Stimulated activated CD4-positive, alpha-beta T cell treated with anti-CD3 and anti-CD28 coated beads, Interleukin-1b, Interleukin-23, amount 100 ng/mL, for 1 hour (primary cell): ENCODE results near the gene SPRYD7.
"Not testable (repeated sequence)": the region's sequence is repeated elsewhere in the genome, so short reads cannot be mapped to it uniquely, and the experiment has no call there.

ENCODE experiments used
- DNase-seq, 2 donors: peaks; one replicate each; pipeline ENCODE4 v3.0.0-alpha.2; 2020; ENCODE audit warnings: low read depth in 2 of 2

Gene SPRYD7, protein sequence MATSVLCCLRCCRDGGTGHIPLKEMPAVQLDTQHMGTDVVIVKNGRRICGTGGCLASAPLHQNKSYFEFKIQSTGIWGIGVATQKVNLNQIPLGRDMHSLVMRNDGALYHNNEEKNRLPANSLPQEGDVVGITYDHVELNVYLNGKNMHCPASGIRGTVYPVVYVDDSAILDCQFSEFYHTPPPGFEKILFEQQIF

DNA sequence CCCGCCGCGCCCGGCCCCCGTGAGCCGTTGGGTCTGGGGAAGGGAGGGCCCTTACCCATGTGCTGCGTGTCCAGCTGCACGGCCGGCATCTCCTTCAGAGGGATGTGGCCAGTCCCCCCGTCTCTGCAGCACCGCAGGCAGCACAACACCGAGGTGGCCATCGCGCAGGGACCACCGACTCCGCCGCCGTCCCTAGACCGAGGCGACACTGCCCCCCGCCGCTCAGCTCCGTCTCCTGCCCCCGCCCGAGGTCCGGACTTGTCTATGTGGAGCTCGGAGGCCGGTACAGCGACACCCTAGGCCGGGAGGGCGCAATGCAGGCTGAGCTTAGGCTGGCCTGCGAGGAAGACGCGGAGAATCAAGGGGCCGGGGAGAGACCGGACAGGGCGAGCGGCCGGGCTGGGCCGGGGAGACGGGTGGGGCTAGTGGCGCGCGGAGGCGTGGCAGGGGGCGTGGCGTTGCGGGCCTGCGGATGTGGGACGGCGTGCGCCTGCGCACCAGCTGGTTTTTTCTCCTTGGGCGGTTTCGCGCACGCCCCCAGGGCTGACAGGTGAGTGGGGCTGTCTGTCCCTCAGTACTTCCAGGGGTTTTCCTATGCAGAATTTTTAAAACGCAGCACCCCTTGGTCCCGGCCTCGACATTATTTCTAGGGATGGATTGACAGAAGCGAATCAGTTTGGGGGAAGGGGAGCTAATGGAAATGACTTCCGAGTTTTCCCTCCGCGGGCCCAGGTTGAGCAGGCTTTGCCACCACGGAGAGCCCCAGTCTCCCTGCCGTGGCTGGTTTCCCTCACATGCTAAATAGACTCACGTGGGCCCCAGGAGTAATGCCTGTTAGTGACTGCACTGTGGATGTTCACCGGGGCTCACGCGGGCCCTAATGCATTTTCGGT lies at the start of gene SPRYD7:
TSS of gene SPRYD7 (minus strand) at position 266 of the 893 bp plus-strand sequence. CDS start at position 161, 105 bp downstream.
- peak; percentile 84 to 92 for DNase-seq

DNA sequence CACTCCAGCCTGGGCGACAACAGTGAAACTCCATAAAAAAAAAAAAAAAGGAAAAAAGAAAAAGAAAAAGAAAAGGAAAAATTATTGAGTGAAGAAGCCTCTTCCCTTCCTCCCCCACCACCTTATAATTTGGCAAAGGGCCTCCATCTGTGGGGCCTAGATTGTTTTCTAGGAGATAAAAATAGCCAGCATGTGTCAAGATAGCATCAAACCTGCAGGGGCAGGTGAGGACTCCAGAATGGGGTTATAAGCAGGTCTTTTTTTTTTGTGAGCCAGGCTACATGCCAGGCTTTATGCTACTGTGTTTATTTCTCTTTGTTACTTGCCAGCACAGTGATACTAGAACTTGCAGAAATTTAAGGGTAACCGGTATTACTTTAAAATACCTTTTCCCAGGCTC lies 49.0 kb upstream of the SPRYD7 start:
- DNase-seq = no peak

DNA sequence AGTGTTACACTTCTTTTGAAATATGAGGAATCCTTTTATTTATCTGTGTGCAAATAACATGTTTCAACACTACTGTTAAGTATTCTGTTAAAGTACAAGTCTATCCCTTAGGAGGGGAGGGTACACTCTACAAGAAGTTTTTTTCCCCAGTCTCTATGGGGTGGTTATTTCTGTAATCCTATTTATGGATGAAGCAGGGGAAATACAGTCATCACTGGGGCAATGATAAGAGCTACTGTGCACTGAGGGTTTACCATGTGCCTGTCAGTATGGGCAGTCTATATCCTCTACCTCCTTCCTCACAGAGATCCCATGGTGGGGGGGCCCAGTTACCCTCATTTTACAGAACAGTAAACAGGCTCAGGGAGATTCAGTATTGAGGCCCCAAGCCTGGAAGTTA lies 44.1 kb upstream of the SPRYD7 start:
- DNase-seq = no peak

DNA sequence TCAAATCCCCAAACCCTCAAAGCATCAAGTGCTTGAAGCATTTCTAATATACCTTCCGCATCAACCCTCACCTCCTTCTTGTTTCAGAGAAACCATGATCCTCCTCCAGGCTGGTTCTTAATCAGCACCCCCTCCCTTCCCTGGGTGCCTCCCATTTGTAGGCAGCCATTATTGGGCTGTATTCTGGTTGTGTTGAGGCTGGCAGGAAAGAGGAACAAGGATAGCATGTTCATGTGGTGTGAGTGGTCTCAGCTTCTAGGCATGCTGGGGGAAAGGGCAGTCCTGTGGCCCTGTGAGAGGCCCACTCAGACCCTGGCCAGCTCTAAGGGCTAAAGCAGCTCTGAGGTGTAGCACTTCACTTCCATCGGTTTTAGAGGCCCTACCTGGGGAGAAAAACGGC lies 41.9 kb upstream of the SPRYD7 start:
- DNase-seq = no peak

DNA sequence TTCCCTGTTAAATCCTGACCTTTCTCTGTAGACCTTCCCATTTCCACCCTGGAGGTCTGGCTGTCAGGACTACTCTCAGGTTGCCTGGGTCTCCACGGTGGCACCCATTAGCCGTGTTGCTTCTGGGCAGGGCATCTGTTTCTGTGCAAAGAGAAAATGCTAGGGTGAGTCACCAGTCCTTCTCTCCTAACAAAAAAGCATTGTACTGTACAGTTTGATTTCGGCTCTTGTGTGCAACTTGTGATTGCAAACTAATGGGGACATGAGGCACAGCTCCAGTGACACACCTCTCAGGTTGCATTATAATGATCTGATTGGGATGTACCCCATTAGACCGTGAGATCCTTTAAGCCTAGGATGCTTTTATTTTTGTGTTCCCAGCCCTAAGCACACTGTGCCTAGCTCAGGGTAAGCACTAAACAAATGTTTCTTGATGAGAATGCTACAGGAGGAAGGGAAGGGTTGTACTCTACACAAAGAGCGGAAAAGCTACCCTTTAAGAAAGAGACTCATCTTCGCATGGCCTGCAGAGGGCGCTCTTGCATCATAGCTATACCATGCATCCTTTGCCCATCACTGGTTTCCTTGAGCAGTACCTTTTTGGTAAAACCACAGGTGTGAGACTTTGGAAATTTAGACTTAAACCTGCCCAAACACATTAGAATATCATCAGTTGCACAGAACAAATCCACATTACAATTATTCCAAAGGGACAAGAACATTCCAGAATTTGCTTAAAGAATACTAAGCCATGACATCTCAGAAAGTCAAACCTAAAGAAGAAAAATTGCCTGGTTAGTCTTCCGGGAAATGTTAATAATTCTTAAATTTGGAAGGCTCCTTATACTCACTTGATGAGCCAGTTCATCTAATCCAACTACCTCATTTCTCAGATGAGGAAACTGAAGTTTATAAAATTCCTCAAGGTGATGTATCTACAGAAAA lies 40.4 kb upstream of the SPRYD7 start:
- peak; percentile 44 to 50 for DNase-seq

DNA sequence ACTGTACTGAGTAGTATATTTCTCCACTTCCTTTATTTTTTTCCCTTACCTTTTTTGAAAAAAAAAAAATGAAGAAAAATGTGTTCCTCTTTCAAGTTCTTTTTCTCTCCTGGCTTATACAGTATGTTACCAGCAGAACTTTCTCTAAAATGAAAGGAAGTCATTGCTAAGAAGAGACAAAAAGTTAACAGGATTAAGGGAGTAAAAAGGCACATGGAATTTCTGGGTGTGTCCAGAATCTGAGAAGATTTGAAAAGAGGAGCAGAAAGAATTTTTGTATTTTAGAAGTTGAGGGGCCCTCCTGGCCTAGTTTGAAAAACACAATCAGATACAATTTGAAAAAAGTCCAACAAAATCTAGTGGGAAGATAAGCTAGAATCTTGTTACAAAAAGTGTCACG lies 39.7 kb upstream of the SPRYD7 start:
- no peak for DNase-seq

DNA sequence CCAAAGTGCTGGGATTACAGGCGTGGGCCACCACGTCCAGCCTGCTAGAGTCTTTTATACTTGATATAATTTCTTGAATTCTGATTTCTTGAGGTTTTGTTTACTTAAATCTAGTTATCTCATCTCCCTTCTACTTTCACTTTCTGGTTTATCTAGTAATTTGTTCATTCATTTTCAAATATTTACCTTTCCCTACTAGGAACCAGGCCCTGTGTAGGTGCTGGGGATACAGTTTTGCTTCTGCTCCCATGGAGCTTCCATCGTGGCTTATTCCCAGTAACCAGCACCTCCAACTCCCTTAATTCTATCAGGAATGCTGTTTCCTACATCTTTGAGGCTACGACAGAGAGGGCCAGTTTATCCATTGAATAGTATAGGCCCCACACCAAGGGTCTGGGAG lies 36.6 kb upstream of the SPRYD7 start:
- DNase-seq = no peak

DNA sequence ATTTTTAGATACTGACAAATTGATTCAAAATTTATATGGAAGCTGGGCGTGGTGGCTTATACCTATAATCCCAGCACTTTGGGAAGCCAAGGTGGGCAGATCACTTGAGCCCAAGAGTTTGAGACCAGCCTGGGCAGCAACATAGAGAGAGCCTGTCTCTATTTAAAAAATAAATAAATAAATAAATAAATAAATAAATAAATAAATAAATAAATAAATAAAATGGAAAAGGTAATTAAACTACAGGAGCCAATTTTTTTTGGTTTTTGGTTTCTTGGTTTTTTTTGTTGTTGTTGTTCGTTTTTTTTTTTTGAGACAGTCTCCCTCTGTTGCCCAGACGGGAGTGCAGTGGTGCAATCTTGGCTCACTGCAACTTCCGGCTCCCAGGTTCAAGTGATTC lies 31.3 kb upstream of the SPRYD7 start:
- no peak for DNase-seq

DNA sequence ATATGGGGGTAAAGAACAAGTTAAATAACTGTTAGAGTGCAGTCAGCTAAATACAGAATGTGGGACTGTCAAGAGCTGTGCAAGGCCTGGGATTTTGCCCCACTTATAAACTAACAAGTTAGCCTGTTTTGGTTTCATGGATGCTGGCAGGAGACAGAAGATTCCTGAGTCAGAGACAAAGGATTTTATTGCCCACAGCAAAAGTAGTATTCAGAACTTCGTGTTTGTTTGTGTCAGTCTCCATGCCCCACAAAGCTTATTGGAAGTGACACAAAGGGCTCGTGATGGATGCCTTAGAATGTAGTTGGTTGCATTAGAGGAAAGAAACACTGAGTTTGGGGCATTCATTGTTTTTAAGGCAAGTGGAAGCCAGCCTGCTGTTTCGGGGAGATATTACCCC lies 22.2 kb upstream of the SPRYD7 start:
- no peak for DNase-seq

DNA sequence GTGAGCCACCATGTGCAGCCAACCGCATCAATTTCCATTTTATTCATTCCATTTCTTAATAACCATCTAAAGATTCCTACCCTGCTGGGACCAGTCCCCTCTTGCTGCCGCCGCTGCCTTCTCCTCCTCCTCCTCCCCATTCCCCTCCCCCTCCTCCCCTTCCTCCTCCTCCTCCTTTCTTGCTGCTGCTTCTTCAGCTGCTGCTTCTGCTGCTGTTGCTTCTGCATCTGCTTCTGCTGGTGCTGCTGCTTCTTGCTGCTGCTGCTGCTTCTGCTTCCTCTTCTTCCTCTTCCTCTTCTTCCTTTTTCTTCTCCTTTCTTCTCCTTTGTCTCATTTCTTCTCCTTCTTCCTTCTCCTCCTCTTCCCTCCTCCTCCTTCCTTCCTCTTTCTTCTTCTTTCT lies 20.0 kb upstream of the SPRYD7 start:
- DNase-seq = no peak

DNA sequence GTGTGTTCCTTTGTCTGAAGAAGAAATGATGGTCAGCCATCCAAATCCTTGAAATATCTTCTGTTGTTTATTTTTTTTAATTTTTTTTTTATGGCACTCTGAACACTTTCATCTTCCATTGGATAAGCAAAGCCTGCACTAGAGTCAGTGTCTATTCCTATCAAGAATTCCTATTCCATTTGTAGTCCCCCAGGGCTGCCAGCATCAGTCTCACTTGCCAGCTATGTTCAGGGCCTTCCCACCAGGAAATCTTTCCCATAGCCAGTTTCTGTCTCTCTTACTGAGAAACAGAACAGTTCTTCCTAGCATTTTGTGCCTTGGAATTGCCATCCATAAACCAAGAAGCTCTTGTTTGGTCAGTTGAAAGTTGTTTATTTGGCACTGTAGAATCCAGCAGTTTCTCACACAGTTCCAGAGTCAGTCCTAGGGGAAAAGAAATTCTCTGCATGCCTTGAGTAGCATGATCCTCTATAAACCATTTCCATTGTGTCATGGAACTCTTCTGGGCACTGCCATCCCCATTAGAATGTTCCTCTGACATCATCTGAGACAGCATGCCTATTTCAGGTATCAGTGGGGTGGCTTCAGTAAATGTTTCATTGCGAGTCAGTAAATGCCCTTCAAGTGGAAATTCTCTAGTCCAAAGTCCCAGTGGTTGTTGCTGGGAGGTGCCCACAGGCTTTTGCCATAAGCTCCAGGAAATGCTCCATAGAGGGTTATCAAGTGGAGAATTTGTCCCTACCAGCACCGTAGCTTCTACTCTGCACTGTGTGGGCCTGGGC lies 18.7 kb upstream of the SPRYD7 start:
- no peak for DNase-seq

DNA sequence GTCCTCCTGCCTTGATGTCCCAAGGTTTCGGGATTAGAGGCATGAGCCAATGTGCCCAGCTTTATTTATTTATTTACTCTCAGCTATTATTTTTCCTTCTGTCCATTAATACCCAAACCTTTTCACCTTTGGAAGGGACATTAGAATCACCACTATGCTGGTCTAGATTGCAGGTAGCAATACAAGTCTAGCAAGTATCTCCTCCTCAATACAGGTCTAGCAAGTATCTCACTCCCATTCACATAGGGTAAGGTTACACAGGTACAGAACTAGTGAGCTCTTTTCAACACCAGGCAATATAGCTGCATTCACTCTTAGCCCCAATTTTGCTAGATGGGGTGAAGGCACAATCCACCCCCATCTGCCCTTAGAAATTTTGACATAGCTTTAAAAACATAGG lies 17.4 kb upstream of the SPRYD7 start:
- DNase-seq = no peak

DNA sequence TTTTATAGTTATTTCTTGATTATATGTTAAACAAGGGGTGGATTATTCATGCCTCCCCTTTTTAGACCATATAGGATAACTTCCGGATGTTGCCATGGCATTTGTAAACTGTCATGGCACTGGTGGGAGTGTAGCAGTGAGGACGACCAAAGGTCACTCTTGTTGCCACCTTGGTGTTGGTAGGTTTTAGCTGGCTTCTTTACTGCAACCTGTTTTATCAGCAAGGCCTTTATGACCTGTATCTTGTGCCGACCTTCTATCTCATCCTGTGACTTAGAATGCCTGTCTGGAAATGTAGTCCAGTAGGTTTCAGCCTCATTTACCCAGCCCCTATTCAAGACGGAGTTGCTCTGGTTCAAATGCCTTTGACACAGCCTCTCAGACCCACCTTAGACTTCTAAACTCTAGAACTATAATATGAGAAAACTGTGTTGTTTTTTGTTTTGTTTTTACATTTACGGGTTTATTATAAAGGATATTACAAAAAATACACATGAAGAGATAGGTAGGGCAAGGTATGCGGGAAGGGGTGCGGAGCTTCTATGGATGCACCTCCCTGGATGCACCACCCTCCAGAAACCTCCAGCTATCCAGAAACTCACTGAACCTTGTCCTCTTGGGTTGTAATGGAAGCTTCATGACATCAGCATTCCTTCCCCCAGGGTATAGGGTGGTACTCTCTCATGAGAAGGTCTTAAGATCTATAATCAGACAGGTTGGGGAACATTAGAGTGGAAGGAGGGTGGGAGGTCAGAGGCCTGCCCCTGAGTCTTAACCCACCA lies 15.8 kb upstream of the SPRYD7 start:
- DNase-seq = no peak

DNA sequence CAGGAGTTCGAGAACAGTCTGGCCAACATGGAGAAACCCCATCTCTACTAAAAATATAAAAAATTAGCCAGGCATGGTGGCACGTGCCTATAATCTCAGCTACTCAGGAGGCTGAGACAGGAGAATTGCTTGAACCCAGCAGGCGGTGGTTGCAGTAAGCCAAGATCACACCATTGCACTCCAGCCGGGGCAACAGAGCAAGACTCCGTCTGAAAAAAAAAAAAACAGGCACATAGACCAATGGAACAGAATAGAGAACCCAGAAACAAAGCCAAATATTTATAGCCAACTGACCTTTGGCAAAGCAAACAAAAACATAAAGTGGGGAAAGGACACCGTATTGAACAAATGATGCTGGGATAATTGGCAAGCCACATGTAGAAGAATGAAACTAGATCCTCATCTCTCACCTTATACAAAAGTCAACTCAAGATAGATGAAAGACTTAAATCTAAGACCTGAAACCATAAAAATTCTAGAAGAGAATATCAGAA lies 12.7 kb upstream of the SPRYD7 start:
- not testable (repeated sequence) for DNase-seq

DNA sequence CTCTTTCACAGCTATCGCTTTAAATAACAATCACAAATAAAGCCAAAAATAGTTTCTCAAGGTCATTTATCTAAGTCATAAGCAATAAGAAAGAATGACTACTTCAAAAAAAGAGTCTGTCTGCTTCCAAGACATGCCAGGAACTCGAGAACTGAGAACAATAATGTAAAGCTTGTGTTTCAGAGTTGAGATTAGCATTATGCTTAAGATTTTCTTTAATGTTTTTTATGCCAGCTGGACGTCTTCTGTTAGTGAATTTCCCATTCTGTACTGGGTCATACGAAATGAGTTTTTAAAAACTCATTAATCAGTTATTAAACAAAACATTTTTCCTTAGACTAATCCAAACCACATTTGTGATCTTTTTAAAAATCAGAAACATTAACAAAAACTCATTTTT lies 3.2 kb upstream of the SPRYD7 start:
- DNase-seq = no peak

DNA sequence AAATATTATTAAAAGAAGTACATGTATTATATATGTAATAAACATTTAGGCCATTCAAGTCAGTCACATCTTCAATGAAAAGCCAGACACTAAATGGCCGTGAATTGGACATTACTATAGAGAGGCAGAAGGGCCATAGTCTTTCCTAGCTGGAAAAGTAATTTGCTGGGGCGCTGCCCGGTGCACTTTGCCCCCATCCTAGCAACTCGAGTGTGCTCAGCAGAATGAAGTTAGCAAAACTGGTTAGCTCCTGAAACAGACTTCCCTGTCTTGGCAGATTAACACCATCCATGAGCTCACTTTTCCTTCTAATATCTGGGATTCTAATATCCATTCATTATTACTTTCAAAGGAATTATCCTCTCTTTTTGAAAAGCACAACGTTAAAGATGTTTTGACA lies 2.8 kb upstream of the SPRYD7 start:
- DNase-seq = no peak

DNA sequence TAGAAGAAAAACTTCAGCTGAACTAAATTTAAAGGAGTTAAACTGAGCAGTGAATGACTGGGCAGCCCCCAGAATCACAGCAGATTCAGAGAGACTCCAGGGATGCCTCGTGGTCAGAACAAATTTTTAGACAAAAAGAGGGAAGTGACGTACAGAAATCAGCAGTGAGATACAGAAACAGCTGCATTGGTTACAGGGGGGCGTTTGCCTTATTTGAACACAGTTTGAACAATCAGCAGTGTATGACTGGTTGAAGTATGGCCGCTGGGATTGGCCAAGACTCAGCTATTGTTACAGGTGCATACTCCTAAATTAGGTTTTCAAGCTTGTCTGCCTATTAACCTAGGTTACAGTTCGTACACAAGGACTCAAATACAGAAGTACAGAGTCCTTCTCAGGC lies 2.2 kb upstream of the SPRYD7 start:
- no peak for DNase-seq

DNA sequence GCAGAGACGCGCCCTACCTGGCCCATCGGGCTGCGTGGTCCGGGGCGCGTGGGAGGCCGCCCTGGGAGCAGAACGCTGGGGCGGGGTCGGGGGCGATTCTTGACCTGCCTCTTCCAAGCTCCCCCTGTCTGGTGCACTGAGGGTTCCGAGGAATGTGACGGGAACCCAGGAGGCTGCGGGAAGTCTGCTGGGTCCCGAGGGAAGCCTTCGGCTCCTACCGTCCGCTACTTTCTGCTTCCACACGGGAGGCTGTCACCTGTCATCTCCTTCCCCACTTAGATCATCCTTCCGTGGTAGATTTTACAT lies 781 bp upstream of the SPRYD7 start:
- DNase-seq = no peak

DNA sequence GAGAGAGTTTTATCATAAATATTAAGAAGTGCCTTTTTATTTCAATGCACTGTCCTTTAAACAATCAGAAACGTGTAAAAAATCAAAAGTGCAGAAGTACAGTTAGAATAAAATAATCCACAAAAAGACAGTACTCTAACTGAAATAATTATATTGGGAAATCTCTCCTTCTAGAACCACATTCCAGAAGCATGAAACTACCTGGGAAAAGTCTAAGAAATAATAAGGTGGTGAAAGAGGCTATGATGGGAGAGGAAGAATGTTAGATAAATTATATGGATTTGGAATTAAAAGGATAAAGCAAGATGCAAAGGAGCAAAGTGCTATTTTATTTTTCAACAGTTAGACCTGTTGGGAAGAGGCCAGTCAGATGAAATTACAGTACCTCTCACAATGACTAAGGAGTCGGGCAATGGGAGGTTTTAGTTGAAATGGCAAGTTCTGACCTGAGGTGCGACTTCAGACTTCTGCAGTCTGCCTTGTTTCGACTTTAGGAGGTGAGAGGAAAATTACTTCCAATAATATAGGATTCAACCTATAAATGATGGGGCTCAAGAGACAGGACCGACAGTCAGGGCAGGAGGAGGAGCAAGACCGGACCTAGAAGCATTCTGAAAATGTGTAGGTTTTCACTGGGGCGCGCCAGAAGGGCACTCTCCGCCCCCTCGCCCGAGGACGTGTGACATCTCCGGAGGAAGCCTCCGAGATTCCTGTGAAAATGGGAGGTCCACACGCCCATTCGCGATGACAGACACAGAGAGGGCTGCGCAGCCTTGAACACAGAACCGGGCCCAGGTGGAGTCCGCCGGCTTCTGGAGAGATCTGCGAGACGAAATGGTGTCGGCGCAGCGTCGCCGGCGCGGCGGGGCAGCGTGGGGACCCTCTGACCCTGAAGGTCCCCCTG lies 717 bp downstream of the SPRYD7 start:
- no peak for DNase-seq

DNA sequence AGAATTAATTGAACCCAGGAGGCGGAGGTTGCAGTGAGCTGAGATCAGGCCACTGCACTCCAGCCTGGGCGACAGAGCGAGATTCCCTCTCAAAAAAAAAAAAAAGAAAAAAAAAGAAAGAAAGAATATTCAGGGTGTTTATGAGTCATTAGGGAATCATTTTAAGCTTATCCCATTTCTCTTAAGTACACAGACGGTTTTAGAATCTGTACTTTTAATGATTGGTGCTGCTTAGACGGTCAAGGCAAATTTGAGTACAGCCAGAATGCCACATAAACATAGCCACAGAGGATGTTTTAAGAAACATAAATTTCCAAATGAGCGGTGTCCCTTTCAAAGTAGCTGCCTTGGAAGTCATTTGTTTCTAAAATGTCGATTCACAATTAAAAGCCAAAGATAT lies 2.6 kb downstream of the SPRYD7 start:
- no peak for DNase-seq
